ENCODE measurements around the gene PEG3.

PEG3 gene

GRCh38 chr19:56806639-56807038, 33.9 kb downstream of the PEG3 start:
- no peak for DNase-seq
